Sigmoid colon (tissue), 4 donors: ENCODE results near the gene PLXND1.

ENCODE experiments used
- CTCF ChIP-seq, 4 experiments: fragments of 450-650 bp in 3 of 4; fragments of 200-600 bp in 1 of 4; IDR thresholded peaks; one replicate each; pipeline ENCODE4 v1.5.1; 2016 to 2019; ENCODE audit warnings: antibody characterized with exemption in 4 of 4, mild to moderate bottlenecking in 3 of 4, moderate library complexity in 2 of 4
- EP300 ChIP-seq, 4 donors: sonication (generic); formaldehyde crosslinking; IDR thresholded peaks; one replicate each; pipeline ENCODE4 v1.6.1; 2017; ENCODE audit warnings: antibody characterized with exemption in 4 of 4
- POLR2A ChIP-seq, 2 donors: fragments of 450-650 bp; IDR thresholded peaks; one replicate each; pipeline ENCODE4 v1.6.1; 2016; ENCODE audit warnings: antibody characterized with exemption in 2 of 2, mild to moderate bottlenecking in 2 of 2, moderate library complexity in 2 of 2
- POLR2AphosphoS5 ChIP-seq, 4 donors: sonication (generic); formaldehyde crosslinking; IDR thresholded peaks; one replicate each; pipeline ENCODE4 v1.6.1; 2017; ENCODE audit warnings: antibody characterized with exemption in 4 of 4

- TF ChIP-seq CTCF (IDR thresholded peaks at IDR 0.05): no peak
- no peak for TF ChIP-seq EP300 (IDR thresholded peaks at IDR 0.05)
- TF ChIP-seq POLR2AphosphoS5 (IDR thresholded peaks at IDR 0.05): no peak
- TF ChIP-seq POLR2A (IDR thresholded peaks at IDR 0.05): no peak
Observed at GRCh38 chr3:129618186-129618820, 11.8 kb upstream of the PLXND1 start.
